ENCODE measurements around the gene RARA.
A peak's percentile ranks its signal among the peaks of the same experiment; 100 is the strongest.

The RARA gene

DNA sequence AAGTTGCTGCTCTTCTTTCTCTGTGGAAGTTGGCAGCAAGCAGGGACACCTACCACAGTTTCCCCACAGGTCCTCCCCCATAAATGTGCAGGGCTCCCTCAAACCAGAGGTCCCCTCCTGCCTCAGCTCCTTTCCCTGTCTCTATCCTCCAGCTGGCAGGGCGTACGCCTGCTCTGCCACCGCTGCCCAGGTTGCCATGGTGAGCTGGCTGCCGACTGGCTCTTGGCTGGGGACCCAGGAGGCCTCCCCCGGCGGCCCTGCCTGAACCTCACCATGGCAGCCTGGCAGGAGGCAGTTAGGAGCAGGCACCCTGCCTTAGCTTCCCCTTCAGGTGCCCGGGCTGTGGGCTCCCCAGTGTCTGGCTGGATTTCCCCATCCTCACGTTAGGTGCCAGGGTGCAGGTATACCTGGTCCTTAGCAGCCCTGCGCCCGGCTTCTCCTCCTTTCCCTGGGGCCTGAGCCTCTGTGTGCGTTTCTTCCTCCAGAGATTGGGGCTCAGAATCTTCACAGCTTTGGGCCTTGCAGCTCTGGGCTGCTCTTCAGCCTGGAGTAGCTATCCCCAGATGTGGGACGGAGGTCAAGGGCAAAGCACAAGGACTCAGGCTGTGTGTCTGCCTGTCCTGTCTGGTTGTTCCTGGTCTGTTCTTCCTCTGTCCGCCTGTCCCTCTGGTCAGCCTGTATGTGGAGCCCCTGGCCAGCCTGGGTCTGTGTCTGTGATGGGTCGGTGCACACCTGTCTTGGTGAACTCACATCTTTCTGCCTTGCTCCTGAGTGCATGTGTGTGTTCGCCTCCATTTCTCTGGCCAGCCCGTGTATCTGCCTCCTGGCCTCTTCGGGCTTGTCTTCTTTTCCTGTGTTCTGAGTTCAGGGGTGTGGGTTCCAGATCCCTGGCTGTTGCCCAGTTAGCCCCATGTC, 39.8 kb downstream of the RARA start:
- Histone ChIP-seq H3K27me3 (ENCODE audit: control insufficient read depth, insufficient read depth, low read length) (no peaks in the 10 kb centered on the region), H3K4me1 (ENCODE audit: control insufficient read depth, insufficient read depth, low read length) (peaks cover 50% of the 10 kb centered on the region), H3K36me3 (ENCODE audit: control insufficient read depth, insufficient read depth, low read length) (peaks cover 26% of the 10 kb centered on the region), H3K27ac (ENCODE audit: low read depth, low read length) (peak overlapping the region; percentile 57), H3K9ac (ENCODE audit: low read length) (no peak overlapping the region), H3K4me3 (ENCODE audit: low read length) (no peak overlapping the region)

DNA sequence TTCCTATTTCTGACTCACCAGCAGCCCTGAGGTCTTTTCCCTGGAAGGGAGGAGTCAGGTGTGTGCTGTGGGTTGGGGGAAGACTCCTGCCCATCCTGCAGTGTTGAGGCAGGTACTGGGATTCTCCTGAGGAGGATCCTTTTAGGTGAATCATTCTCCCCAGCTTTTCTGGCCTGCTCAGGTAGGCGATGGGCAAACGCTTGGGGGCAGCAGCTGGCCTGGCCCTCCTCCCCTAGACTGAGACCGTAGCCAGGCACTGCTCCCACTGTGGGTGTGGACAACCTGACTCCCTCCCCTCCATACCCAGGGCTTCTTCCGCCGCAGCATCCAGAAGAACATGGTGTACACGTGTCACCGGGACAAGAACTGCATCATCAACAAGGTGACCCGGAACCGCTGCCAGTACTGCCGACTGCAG, 40.5 kb downstream of the RARA start:
- no peak overlapping the region for H3K9ac ChIP-seq (ENCODE audit: low read length)
- peak overlapping the region; percentile 4 for H3K27ac ChIP-seq (ENCODE audit: low read depth, low read length)
- peaks cover 26% of the 10 kb centered on the region for H3K36me3 ChIP-seq (ENCODE audit: control insufficient read depth, insufficient read depth, low read length)
- peaks cover 50% of the 10 kb centered on the region for H3K4me1 ChIP-seq (ENCODE audit: control insufficient read depth, insufficient read depth, low read length)
- no peaks in the 10 kb centered on the region for H3K27me3 ChIP-seq (ENCODE audit: control insufficient read depth, insufficient read depth, low read length)
- H3K4me3 ChIP-seq (ENCODE audit: low read length), result peak overlapping the region; percentile 33

- Histone ChIP-seq H3K9ac (ENCODE audit: low read length) (no peak overlapping the region), H3K4me3 (ENCODE audit: low read length) (peak overlapping the region; percentile 33), H3K36me3 (ENCODE audit: control insufficient read depth, insufficient read depth, low read length) (peaks cover 26% of the 10 kb centered on the region), H3K27ac (ENCODE audit: low read depth, low read length) (peak overlapping the region; percentile 4), H3K27me3 (ENCODE audit: control insufficient read depth, insufficient read depth, low read length) (no peaks in the 10 kb centered on the region), H3K4me1 (ENCODE audit: control insufficient read depth, insufficient read depth, low read length) (peaks cover 49% of the 10 kb centered on the region)
Measured at GRCh38 chr17:40349895-40350688, 41.1 kb downstream of the RARA start.

DNA sequence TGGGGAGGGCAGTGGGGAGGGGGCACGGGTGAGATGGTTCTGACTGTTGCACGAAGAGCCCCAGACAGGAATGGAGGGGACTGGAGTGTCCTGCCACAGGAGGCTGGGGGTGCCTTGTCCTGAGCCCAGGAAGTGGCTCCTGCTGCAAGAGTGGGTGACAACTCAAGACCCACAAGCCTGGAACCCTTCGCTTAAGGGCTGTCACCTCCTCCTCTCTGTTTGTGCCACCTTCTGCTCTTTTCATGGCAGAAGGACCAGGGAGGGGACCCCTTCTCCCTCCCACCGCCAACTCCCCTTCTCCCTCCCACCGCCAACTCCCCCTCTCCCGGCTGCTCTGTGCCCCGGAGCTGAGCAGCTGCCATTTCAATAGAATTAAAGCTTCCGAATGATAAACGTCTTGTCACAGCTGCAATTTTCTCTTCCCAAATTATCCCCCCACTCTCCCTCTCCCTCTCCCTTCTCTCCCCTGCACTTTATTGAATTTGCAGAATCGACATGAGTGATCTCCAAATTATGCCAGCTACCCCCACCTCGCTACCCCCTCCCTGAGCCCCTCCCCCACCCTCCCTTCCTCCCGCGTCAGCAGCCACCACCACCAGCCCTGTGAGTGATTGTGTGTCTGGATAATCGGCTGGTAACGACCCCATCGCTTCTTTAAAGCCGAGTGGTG, 41.8 kb downstream of the RARA start:
- Histone ChIP-seq H3K27me3 (ENCODE audit: control insufficient read depth, insufficient read depth, low read length) (no peaks in the 10 kb centered on the region), H3K9ac (ENCODE audit: low read length) (no peak overlapping the region), H3K36me3 (ENCODE audit: control insufficient read depth, insufficient read depth, low read length) (peaks cover 26% of the 10 kb centered on the region), H3K27ac (ENCODE audit: low read depth, low read length) (no peak overlapping the region), H3K4me3 (ENCODE audit: low read length) (no peak overlapping the region), H3K4me1 (ENCODE audit: control insufficient read depth, insufficient read depth, low read length) (peaks cover 50% of the 10 kb centered on the region)

- Histone ChIP-seq H3K9ac (ENCODE audit: low read length) (no peak overlapping the region), H3K27me3 (ENCODE audit: control insufficient read depth, insufficient read depth, low read length) (no peaks in the 10 kb centered on the region), H3K4me3 (ENCODE audit: low read length) (no peak overlapping the region), H3K36me3 (ENCODE audit: control insufficient read depth, insufficient read depth, low read length) (peaks cover 26% of the 10 kb centered on the region), H3K4me1 (ENCODE audit: control insufficient read depth, insufficient read depth, low read length) (peaks cover 44% of the 10 kb centered on the region), H3K27ac (ENCODE audit: low read depth, low read length) (no peak overlapping the region)
Measured at GRCh38 chr17:40351359-40352236, 42.6 kb downstream of the RARA start.

GRCh38 chr17:40352237-40352778, 43.3 kb downstream of the RARA start:
- no peaks in the 10 kb centered on the region for H3K27me3 ChIP-seq (ENCODE audit: control insufficient read depth, insufficient read depth, low read length)
- H3K27ac ChIP-seq (ENCODE audit: low read depth, low read length), result no peak overlapping the region
- H3K4me1 ChIP-seq (ENCODE audit: control insufficient read depth, insufficient read depth, low read length), result peaks cover 37% of the 10 kb centered on the region
- no peak overlapping the region for H3K9ac ChIP-seq (ENCODE audit: low read length)
- H3K4me3 ChIP-seq (ENCODE audit: low read length), result no peak overlapping the region
- peaks cover 26% of the 10 kb centered on the region for H3K36me3 ChIP-seq (ENCODE audit: control insufficient read depth, insufficient read depth, low read length)

DNA sequence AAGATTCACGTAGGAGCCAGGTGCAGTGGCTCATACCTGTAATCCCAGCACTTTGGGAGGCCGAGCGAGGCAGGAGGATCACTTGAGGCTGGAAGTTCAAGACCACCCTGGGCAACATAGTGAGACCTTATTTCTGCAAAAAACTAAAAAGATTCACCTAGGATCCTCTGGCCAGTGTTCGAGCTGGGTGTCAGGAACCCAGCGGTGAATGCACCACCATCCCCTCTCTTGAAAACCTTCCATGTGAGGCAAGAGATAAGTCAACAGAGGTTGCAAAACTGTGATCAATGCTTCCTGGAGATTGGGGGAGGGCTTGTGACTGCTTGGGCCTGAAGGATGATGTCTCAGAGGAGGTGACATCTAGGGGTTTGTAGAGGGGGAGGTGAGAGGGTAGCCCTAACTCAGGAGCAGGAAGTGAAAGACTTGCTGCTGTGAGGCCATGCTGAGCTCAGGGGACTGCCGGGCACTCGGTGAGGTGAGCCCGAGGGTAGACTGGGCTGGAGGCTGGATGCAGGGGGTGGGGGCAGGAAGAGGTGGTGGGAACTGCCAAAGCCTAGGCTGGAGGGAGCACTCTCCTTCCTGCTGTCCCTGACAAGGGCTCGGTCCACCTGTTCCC, 43.9 kb downstream of the RARA start:
- Histone ChIP-seq H3K4me3 (ENCODE audit: low read length) (no peak overlapping the region), H3K36me3 (ENCODE audit: control insufficient read depth, insufficient read depth, low read length) (peaks cover 26% of the 10 kb centered on the region), H3K4me1 (ENCODE audit: control insufficient read depth, insufficient read depth, low read length) (peaks cover 33% of the 10 kb centered on the region), H3K27me3 (ENCODE audit: control insufficient read depth, insufficient read depth, low read length) (no peaks in the 10 kb centered on the region), H3K27ac (ENCODE audit: low read depth, low read length) (no peak overlapping the region), H3K9ac (ENCODE audit: low read length) (no peak overlapping the region)

GRCh38 chr17:40354221-40355122, 45.5 kb downstream of the RARA start:
- Histone ChIP-seq H3K27ac (ENCODE audit: low read depth, low read length) (no peak overlapping the region), H3K4me1 (ENCODE audit: control insufficient read depth, insufficient read depth, low read length) (peaks cover 19% of the 10 kb centered on the region), H3K9ac (ENCODE audit: low read length) (no peak overlapping the region), H3K36me3 (ENCODE audit: control insufficient read depth, insufficient read depth, low read length) (peaks cover 20% of the 10 kb centered on the region), H3K4me3 (ENCODE audit: low read length) (no peak overlapping the region), H3K27me3 (ENCODE audit: control insufficient read depth, insufficient read depth, low read length) (no peaks in the 10 kb centered on the region)

DNA sequence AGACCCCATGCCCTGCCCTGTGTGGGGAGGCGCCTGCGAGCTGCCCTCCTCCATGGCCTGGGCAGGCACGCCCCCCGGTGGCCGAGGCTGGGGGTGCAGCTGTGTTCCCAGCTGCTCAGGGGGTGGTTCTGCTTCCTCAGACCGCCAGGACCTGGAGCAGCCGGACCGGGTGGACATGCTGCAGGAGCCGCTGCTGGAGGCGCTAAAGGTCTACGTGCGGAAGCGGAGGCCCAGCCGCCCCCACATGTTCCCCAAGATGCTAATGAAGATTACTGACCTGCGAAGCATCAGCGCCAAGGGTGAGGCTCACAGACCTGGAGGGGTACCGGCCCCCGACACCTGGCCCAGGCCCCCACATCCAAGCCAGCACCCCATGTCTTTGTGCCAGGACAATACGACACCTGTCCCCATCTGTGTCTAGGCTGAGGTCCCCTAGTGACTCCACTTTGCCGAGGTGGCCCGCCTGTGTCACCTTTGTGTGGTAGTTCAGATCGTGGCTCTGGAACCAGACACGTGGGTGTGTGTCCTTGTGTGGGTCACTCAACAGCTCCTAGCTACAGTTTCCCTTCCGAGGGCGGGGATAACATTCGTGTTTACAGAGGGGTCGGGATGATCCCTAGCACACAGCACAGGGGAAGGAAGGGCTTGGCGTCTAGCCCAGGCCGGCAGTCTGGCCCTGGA, 46.3 kb downstream of the RARA start:
- H3K4me1 ChIP-seq (ENCODE audit: control insufficient read depth, insufficient read depth, low read length), result peaks cover 11% of the 10 kb centered on the region
- no peak overlapping the region for H3K4me3 ChIP-seq (ENCODE audit: low read length)
- H3K27me3 ChIP-seq (ENCODE audit: control insufficient read depth, insufficient read depth, low read length), result no peaks in the 10 kb centered on the region
- H3K27ac ChIP-seq (ENCODE audit: low read depth, low read length), result peak overlapping the region; percentile 7
- no peak overlapping the region for H3K9ac ChIP-seq (ENCODE audit: low read length)
- peaks cover 13% of the 10 kb centered on the region for H3K36me3 ChIP-seq (ENCODE audit: control insufficient read depth, insufficient read depth, low read length)
